GM12872 (cell line): Measurements from ENCODE around the gene SPAG9.
A peak's percentile ranks its signal among the peaks of the same experiment; 100 is the strongest.

Source experiments
- TF ChIP-seq, protein P1 (sequence below): IDR thresholded peaks from 3 replicates; pipeline ENCODE4 v1.5.1; 2011; ENCODE audit warnings: low read depth, mild to moderate bottlenecking, low read length, moderate library complexity; ENCODE audit not compliant: insufficient read depth

SPAG9 gene

DNA sequence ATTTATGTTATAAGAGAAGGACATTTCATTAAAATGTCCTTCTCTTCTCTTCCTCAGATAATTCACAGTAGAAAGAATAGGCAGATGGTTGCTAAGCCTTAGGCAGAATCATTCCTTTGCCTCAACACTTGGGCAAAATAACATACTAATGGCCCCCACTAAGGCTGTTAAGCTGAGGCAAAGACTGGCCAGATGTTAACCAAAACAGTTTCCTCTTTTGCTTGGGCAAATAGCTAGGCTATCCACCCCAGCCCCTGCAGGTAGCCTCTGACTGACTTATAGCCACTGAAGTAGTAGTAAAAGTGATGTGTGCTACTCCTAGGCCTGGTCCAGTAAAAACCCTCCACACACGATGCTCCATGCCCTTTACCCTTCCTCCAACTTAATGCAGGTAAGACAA is 55.2 kb downstream of the SPAG9 start:
- TF ChIP-seq, protein P1, sequence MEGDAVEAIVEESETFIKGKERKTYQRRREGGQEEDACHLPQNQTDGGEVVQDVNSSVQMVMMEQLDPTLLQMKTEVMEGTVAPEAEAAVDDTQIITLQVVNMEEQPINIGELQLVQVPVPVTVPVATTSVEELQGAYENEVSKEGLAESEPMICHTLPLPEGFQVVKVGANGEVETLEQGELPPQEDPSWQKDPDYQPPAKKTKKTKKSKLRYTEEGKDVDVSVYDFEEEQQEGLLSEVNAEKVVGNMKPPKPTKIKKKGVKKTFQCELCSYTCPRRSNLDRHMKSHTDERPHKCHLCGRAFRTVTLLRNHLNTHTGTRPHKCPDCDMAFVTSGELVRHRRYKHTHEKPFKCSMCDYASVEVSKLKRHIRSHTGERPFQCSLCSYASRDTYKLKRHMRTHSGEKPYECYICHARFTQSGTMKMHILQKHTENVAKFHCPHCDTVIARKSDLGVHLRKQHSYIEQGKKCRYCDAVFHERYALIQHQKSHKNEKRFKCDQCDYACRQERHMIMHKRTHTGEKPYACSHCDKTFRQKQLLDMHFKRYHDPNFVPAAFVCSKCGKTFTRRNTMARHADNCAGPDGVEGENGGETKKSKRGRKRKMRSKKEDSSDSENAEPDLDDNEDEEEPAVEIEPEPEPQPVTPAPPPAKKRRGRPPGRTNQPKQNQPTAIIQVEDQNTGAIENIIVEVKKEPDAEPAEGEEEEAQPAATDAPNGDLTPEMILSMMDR: no peak

DNA sequence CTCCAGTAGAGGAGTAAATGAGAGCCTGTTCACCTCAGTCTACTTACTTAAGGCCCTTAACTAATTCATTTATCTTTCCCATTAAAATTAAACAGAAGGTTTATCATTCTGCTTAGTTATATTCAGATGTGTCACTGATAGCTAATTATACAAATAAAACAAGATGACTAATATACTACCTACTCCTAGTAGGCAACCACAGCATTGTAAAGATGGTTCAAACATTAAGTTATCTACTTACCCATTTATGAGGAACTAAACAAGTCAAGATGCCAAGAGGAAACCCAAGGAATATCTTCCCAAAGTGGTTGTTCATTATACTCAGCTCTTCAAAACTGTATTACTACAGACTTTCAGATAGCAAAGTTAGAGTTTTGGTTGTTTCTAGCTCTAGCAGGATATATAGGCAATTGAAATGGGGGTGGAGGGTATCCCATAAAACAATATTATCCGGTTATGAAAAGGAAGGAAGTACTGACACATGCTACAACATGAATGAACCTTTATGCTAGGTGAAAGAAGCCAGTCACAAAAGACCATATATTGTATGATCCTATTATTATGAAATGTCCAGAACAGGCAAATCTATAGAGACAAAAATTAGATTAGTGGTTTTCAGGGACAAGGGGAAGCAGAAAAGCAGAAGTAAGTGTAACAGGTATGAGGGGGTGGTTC is 56.5 kb downstream of the SPAG9 start:
- TF ChIP-seq, protein P1: no peak

DNA sequence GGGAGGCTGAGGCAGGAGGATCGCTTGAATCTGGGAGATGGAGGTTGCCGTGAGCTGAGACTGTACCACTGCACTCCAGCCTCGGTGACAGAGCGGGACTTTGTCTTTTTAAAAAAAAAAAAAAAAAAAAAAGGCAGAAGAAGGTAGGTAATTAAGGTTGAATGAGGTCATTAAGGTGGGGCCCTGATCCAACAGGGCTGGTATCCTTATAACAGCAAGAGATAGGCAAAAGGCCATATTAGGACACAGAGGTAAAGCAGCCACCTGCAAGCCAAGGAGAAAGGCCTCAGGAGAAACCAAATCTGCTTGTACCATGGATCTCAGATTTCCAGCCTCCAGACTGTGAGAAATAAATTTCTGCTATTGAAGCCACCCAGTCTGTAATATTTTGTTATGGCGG is 60.3 kb downstream of the SPAG9 start:
- TF ChIP-seq, protein P1: no peak

DNA sequence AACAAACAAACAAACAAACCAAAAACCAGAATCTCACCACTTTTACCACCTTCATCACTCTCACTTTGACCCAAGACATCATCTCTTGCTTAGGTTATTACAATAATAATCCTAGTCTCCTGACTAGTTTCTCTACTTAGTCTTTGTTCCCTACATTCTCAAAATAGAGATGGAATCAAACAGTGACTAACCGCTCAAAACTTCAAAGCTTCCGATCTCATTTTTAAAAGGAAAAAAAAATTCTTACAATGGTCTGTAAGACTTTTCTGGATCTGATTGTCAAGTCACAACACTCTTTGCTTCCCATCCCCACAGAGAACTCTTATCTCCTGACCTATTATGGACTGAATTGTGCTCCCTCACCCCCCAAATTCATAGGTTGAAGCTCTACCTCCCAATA is 60.9 kb downstream of the SPAG9 start:
- TF ChIP-seq, protein P1: no peak

DNA sequence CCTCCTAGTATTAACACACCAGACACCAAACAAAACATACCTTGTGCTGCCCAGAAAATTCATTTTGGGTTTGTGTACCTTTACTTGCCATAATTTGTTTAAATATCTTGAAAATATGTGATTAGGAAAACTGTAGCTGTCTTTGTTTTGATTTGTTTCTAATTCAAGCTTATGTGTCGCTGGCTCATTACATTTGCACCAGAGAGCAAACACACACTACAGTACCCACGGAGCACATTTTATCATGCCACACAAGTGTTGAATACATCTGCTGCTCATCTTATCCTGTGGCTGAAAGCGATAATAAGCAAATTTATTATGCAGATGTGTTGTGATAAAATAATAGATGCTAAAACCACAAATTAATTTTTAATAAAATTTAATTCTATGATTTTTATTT is 63.1 kb downstream of the SPAG9 start:
- TF ChIP-seq, protein P1: no peak

DNA sequence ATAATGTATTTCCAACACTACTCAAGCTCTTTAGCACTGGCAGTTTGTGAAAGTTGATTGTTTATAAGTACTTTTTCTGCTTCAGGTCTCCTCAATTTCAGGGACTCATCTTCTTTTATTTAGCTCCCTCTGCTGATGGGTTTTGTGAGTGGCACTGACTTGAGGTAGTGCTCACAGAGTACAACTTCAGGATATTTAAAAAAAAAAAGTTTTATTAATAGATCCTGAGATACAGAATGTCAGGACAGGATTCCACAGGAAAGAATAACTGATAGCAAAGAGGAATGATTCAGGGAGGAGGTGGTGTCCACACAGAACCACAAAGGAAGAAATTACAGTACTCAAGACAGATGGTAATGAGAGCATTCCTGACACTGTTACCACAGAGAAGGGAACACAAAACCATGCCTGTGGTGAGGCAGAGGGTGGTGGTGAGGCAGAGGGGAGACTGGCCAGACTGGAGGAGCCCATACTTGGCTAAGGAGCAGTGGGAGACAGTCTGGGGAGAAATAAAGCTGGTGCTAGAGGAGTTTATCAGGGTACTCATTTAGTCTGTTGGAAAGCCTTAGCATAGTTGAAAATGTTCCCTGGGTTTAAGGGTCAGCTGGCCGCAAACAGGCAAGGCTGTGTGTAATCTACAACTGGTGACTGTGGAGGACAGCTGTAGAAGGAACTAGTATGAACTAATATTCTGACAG is 63.7 kb downstream of the SPAG9 start:
- TF ChIP-seq, protein P1: peak; percentile 52; the same call in 2 of the 3 replicates

DNA sequence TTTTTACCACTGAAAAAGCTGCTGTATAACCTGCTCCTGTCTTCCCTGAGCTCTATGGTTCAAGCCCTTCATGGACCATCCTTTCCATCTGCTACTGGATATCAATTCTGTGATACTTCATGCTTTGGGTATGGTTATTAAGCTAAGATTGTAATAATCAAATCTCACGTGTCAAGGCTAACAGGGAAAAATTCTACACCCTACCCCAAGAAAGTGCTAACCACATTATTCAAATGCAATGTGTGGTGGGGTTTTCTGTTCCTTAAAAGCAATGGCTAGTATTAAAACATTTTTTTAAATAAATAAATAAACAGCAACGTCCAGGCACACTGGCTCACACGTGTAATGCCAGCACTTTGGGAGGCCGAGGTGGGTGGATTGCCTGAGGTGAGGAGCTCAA is 65.9 kb downstream of the SPAG9 start:
- TF ChIP-seq, protein P1: no peak
